Upper lobe of left lung (tissue), 4 donors: ENCODE data around the gene KCTD1.

Source experiments
- EP300 ChIP-seq, 4 donors: sonication (generic); formaldehyde crosslinking; IDR thresholded peaks; one replicate each; pipeline ENCODE4 v1.5.1; 2017; ENCODE audit warnings: antibody characterized with exemption in 4 of 4, control low read depth in 2 of 4
- TF ChIP-seq, protein P1 (sequence below), 6 experiments: fragments of 450-650 bp in 4 of 6; fragments of 200-600 bp in 2 of 6; sonication (generic) in 2 of 6; IDR thresholded peaks; one replicate each; pipeline ENCODE4 v1.5.1; 2016 to 2019; ENCODE audit warnings: antibody characterized with exemption in 6 of 6

DNA sequence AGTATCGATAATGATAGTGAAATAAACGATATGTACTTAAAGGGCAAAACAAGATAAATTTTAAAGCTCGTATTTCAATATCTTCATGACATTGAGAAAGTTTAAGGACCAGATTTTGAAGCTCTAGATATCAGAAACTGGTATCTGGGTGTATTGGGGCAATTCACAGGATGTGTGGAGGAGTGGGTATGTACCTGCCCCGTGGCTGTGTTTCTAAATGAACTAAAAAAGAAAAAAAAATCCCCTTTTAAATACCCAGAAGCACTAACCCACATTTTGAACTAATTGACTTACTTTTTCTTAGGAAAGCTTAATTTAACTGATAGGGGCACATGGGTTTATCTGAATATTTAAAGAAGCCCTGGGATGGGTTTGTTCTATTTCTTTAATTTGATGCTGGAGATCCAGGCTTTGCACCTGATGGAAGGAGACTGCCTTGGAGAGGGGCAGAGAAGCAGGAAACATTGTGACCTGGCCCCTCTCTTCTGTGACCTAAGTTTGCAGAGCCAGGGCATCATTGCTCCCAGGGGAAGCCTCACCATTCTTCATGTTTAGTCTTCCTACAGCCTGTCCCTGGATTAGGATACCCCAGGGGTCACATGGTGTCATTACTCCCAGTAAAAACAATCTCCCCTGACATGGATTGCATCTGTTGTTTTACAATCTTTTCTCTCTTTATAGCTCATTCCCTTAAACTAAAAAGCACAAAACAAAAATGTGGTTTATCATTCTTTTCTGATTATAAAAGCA lies 7.6 kb upstream of the KCTD1 start:
- TF ChIP-seq, protein P1, sequence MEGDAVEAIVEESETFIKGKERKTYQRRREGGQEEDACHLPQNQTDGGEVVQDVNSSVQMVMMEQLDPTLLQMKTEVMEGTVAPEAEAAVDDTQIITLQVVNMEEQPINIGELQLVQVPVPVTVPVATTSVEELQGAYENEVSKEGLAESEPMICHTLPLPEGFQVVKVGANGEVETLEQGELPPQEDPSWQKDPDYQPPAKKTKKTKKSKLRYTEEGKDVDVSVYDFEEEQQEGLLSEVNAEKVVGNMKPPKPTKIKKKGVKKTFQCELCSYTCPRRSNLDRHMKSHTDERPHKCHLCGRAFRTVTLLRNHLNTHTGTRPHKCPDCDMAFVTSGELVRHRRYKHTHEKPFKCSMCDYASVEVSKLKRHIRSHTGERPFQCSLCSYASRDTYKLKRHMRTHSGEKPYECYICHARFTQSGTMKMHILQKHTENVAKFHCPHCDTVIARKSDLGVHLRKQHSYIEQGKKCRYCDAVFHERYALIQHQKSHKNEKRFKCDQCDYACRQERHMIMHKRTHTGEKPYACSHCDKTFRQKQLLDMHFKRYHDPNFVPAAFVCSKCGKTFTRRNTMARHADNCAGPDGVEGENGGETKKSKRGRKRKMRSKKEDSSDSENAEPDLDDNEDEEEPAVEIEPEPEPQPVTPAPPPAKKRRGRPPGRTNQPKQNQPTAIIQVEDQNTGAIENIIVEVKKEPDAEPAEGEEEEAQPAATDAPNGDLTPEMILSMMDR (IDR thresholded peaks at IDR 0.05): no peak
- no peak for TF ChIP-seq EP300 (IDR thresholded peaks at IDR 0.05)
